Measurements from ENCODE around the gene C16orf74. TPM values are rescaled to one million over a fixed set of nuclear protein-coding genes. Genes with fewer than 3 reads are reported as not detected.

C16orf74 gene
- total and polyA plus RNA-seq, 8 donors: 1.1 to 24.9 (median 4.6) TPM; not detected in 3

DNA sequence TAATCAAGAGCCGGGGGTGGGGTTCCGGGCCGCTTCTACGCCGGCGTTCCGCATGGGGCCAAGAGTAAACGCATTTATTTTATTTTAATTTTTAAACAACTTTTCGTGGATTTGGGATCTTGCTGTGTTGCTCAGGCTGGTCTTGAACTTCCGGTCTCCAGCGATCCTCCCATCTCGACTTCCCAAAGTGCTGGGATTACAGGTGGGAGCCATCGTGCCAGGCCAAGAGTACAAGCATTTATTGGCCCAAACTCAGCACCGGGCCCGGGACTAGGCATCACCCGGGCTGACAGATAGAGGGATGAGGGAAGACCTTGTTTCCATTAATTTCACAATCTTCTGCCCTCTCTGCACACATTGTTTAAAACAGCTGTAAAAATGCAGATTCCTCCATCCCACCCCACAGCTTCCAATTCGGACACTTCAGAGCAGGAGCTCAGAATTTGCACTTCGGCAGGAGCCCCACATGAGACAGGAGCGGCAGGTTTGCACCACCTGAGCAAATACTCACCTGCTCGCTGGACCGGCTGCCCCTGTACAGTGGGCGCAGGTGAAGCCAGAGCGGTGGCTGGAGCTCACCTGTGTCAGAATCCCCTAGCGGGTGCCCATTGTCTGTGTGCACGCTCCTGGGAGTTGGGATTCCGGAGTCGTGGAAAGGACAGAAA is 61.5 kb downstream of the C16orf74 start:
- intact Hi-C loops (cut with DNase I; ENCODE audit: low total_unique reads): no loop called here
- Histone ChIP-seq H3K9me3 (no peaks in the 10 kb centered on the region), H3K4me3 (peak overlapping the region; percentile 63 to 93 (median 68)), H3K27ac (no peak overlapping the region), H3K4me1 (peaks cover 13 to 26% (median 21%) of the 10 kb centered on the region in 4 donors), H3K36me3 (no peaks in the 10 kb centered on the region), H3K27me3 (peaks cover 0 to 17% (median 10%) of the 10 kb centered on the region in 3 donors)
- peak; percentile 33 to 41 for DNase-seq
- no peak for TF ChIP-seq POLR2AphosphoS5 (IDR thresholded peaks at IDR 0.05)
- no peak for TF ChIP-seq CTCF (IDR thresholded peaks at IDR 0.05)
- no peak for TF ChIP-seq EP300 (IDR thresholded peaks at IDR 0.05)
- TF ChIP-seq POLR2A (IDR thresholded peaks at IDR 0.05): no peak
- WGBS, 5 donors: 15 to 25% (median 22%) methylated on average over 20 to 27 of the region's 27 CpGs

DNA sequence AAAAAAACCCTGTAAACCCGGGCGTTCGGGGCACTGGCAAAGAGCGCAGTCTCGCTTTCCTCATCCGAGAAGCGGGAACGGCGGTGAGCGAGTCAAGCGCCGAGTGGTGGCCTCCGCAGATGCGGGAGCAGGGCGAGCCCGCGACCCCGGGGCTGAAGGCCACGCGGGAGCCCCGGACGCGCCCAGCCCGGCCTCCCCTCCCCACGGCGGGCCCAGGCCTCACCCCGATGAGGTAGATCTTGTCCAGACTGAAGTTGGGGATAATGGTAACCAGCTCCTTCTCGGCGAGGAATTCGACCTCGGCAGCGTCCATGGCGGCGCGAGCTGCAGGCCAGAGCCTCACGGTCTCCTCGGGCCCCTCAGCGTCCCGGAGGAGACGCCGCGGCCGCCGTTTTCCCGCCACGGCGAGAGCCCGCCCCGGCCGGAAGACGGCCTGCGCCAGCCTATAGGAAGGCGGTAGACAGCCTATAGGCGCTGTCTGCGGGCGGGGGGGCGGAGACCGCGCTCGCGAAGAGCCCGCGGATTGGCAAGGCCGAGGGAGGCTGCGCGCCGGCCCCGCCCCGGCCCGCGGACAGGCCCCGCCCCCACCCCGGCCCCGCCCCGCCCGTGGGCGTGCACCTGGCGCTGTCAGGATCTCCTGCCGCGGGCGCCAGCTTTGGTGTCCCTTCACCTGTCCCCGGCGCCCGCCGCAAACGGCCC is 62.2 kb downstream of the C16orf74 start, which contains the start of gene GINS2:
Gene GINS2 (minus strand): TSS at position 369 of the 699 bp plus-strand sequence. CDS start 56 bp downstream, at position 313.
- 0 to 4% (median 2%) methylated on average over 11 to 86 of the region's 86 CpGs for WGBS, 5 donors
- Histone ChIP-seq H3K9me3 (no peaks in the 10 kb centered on the region), H3K36me3 (no peaks in the 10 kb centered on the region), H3K27ac (peak within 1 kb of the TSS in 1 of 5 donors; percentile 38), H3K27me3 (peaks cover 0 to 10% (median 10%) of the 10 kb centered on the region in 3 donors), H3K4me1 (peaks cover 13 to 26% (median 21%) of the 10 kb centered on the region in 4 donors), H3K4me3 (peak within 1 kb of the TSS; percentile 63 to 93 (median 68))
- intact Hi-C loops (cut with DNase I; ENCODE audit: low total_unique reads): no loop called here
- no peak for TF ChIP-seq EP300 (IDR thresholded peaks at IDR 0.05)
- TF ChIP-seq POLR2AphosphoS5 (IDR thresholded peaks at IDR 0.05): peak in 1 of 3 donors; percentile 47
- peak; percentile 93 to 98 for DNase-seq

DNA sequence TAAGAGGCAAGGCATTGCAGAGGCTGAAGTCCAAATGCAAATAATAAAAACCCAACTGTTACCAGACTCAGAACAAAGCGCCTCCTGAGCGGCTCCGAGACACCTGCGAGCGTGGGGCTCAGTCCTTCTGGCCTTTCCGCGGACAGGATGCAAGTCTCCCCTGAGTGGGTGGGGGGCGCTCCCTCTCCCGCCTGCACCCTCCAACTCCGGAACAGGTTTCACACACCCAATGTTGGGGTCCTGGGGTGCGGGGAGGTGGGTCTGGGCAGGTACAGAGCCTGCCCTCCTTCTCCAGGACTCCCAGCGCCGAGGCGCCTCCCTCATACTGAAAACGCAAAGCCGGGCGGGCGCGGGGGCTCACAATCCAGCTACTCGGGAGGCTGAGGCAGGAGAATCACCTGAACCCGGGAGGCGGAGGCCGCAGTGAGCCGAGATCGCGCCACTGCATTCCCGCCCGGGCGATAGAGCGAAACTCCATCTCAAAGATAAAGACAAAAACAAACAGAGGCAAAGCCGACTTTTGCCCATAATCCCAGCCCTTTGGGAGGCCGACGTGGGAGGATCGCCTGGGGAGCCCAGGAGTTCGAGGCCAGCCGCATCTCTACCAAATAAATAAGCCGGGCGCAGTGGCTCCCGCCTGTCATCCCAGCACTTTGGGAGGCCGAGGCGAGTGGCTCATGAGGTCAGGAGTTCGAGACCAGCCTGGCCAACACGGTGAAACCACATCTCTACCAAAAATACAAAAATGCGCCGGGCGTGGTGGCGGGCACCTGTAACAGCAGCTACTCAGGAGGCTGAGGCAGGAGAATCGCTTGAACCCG is 63.0 kb downstream of the C16orf74 start:
- TF ChIP-seq EP300 (IDR thresholded peaks at IDR 0.05) (no peak), POLR2AphosphoS5 (IDR thresholded peaks at IDR 0.05) (no peak)
- no peak for DNase-seq
- no peaks in the 10 kb centered on the region for H3K9me3 ChIP-seq
- peak overlapping the region; percentile 63 to 93 (median 68) for H3K4me3 ChIP-seq
- peaks cover 13 to 26% (median 21%) of the 10 kb centered on the region in 4 donors for H3K4me1 ChIP-seq
- H3K27ac ChIP-seq: no peak overlapping the region
- intact Hi-C loops (cut with DNase I; ENCODE audit: low total_unique reads): no loop called here
- H3K27me3 ChIP-seq: peaks cover 0 to 10% (median 10%) of the 10 kb centered on the region in 3 donors
- H3K36me3 ChIP-seq: no peaks in the 10 kb centered on the region
- WGBS, 5 donors: 65 to 78% (median 69%) methylated on average over 47 to 49 of the region's 49 CpGs

GRCh38 chr16:85686912-85687591 is 63.8 kb downstream of the C16orf74 start:
- DNase-seq: no peak
- intact Hi-C loops (cut with DNase I; ENCODE audit: low total_unique reads): no loop called here
- TF ChIP-seq POLR2AphosphoS5 (IDR thresholded peaks at IDR 0.05) (no peak), CTCF (IDR thresholded peaks at IDR 0.05) (no peak), POLR2A (IDR thresholded peaks at IDR 0.05) (no peak), EP300 (IDR thresholded peaks at IDR 0.05) (no peak)
- Histone ChIP-seq H3K27ac (no peak overlapping the region), H3K4me3 (no peak overlapping the region), H3K36me3 (no peaks in the 10 kb centered on the region), H3K9me3 (no peaks in the 10 kb centered on the region), H3K27me3 (peaks cover 0 to 10% (median 10%) of the 10 kb centered on the region in 3 donors), H3K4me1 (peaks cover 13 to 26% (median 21%) of the 10 kb centered on the region in 4 donors)
- WGBS, 5 donors: 73 to 78% (median 75%) methylated on average over 15 of the region's 15 CpGs
